Measurements from ENCODE around the gene MESP1.

DNA sequence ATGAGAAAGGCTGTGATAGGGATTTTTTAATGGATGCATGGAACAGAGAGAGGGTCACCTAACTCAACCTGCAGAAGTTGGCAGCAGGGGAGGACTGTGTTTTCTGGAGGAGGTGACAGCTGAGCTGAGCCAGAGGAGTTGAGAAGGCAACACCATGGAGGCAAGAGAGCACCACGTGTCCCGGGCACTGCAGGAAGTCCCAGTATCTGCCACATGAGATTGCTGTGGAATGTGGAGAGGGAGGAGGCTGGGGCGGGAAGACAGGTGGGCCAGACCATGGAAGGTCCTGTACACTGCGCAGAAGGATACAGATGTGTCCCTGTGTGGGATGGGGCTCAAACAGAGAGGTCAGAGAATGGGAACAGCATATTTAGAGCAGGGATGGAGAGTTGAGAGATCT lies 15.3 kb downstream of the MESP1 start:
- TF ChIP-seq, protein P1, sequence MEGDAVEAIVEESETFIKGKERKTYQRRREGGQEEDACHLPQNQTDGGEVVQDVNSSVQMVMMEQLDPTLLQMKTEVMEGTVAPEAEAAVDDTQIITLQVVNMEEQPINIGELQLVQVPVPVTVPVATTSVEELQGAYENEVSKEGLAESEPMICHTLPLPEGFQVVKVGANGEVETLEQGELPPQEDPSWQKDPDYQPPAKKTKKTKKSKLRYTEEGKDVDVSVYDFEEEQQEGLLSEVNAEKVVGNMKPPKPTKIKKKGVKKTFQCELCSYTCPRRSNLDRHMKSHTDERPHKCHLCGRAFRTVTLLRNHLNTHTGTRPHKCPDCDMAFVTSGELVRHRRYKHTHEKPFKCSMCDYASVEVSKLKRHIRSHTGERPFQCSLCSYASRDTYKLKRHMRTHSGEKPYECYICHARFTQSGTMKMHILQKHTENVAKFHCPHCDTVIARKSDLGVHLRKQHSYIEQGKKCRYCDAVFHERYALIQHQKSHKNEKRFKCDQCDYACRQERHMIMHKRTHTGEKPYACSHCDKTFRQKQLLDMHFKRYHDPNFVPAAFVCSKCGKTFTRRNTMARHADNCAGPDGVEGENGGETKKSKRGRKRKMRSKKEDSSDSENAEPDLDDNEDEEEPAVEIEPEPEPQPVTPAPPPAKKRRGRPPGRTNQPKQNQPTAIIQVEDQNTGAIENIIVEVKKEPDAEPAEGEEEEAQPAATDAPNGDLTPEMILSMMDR (optimal IDR thresholded peaks at IDR 0.05 in 1 of 3, IDR thresholded peaks at IDR 0.05 in 1 of 3, conservative IDR thresholded peaks at IDR 0.05 in 1 of 3; ENCODE audit: extremely low read depth in 1 of 3, insufficient read depth in 2 of 3, low read length in 3 of 3) = no peak
- no peak for TF ChIP-seq EZH2 (IDR thresholded peaks at IDR 0.05; ENCODE audit: low read length)
